ENCODE data around the gene CTNNA3. TPM values are rescaled to one million over a fixed set of nuclear protein-coding genes. Genes with fewer than 3 reads are reported as not detected.

CTNNA3 gene
- total RNA-seq, 1 experiment from 2014 or later, result 0.06 TPM

DNA sequence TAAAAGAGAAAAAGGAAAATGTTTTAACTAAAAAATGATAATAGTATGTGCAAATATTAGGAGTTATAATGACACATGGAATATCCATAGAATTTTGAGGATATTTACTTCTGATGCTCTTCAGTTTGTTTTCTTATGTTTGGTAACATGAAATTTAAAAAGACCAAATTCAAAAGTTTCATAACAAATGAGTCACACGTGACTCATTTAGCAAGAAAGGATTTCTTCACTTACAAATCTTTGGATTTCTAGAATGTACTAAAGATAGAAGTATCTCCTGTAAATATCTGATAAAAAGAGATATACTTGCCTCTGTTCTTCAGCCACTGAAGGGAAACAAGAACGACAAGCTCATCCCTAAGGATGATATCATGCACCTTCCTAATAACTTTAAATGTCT, 1544.6 kb downstream of the CTNNA3 start:
- peak; percentile 1 for DNase-seq (ENCODE audit: low read depth)

DNA sequence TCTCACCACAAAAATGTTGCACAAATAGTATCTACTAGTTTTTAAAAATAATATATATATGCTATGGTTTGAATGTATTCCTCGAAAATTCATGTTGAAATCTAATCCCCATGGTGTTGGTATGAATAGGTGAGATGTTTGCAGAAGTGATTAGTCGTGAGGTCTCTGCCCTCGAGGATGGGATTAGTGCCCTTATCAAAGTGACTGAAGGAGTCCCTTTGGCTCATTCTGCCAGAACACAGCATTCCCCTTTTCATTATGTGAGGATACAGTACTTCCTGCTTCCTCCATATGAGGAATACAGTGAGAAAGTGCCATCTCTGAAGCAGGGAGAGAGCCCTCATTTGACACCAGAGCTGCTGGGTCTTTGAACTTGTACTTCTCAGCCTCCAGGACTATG, 1547.7 kb downstream of the CTNNA3 start:
- DNase-seq (ENCODE audit: low read depth), result no peak

DNA sequence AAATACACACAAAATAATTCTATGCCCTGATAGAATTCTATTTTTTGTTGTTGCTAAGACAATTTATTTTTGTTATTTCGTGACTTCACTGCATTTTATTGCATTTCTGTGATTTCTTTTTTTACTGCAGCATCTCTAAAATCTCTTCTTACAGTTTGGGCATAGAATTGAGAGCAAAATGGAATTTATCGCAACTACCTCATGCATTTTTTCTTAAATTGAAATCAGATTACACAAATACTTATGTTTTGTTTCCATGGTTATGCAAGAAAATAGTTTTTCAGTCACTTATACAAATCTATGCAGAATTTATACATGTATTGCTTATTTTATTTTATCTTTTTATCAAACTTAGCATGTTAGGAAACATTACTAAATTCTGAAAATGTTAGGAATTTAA, 1552.0 kb downstream of the CTNNA3 start:
- no peak for DNase-seq (ENCODE audit: low read depth)

DNA sequence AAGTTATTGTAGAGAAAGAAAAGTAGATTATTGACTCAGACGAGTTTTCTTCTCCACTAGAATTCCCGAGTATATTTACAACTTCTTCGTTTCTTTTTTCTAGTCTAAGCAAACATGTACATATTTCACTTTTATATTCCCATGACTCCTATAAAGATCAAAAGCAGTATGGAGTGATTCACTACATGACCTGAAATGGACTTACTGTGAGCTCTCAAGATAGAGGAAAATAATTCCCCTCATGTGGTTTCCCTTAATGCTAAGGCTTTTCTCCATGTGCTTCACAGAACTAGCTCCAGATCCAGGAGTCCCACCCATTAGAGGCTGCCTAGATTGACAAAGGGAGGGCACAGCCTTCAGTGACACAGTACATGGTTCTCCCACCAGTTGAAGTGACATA, 1593.2 kb downstream of the CTNNA3 start:
- DNase-seq (ENCODE audit: low read depth), result no peak

DNA sequence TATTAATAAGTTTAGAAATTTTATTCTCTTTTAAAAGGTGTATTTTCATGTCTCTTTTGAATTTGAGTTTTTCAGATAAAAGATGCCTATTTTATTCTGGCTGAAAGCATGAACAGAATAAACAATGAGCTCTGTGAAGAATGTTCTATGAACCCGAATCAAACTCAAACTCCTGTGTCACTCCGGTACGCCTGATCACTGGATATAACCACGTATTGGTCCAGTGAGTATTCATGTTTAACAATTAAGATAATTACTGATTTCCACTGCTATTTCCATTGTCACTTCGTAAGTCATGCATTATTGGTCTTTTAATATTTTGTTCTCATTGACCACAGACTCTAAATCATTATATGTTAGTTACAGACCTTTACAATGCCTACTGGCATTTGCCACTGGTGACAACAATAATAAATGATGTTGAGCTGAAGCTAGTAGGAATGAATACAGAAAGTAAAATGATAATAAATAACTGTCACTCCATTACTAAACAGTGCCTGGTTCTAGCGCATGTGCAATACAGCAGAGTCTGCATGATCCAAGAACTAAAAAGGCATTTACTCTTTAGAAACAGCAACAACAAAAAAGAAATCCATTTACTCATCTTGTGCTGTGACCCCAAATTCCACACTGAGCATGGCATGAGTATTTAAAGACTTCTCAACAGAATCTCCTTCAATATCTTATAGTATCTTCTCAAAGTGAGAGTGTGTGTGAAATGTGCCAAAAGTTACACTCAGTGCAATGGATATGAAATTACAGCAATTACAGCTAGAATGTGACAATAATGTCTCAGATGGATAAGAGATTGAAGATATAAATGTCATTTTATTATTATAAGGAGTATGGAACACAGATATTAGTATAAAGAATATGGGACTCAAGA, 1597.2 kb downstream of the CTNNA3 start:
- no peak for DNase-seq (ENCODE audit: low read depth)

DNA sequence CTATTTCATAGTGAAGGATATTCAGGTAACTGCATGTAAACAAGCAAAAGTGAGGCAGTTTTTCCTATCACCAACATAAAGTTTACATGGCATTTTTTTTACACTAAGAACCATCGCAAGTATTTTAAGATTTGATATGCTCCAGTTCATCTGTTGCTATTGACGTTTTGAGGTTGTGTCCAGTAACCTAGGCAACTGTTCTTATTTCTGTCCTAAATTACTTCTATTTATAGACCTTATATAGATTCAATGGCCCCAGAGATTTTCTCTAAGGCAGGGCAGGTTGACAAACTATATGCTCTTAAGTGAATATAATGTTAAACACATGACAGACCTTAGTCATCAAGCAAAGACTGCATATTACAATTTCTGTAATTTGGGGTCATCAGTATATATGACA, 1600.4 kb downstream of the CTNNA3 start:
- no peak for DNase-seq (ENCODE audit: low read depth)

DNA sequence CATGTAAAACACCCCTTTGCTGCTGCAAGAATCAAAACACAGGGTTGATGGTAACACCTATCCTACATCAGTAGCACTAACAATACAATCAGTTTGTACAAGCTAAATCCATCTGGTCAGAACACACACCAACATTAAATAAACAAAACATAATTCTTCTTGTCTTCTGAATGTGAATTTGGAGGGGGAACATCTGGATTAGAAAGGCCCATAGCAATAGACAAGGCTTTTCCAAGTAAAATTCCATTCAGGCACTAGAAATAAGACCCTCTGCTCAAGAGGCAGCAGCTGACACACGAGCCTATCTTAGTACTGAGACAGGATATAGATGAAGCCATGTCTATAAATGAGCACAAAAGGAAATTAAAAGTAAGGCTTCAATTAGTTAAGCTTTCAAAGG, 1610.1 kb downstream of the CTNNA3 start:
- DNase-seq (ENCODE audit: low read depth), result no peak

DNA sequence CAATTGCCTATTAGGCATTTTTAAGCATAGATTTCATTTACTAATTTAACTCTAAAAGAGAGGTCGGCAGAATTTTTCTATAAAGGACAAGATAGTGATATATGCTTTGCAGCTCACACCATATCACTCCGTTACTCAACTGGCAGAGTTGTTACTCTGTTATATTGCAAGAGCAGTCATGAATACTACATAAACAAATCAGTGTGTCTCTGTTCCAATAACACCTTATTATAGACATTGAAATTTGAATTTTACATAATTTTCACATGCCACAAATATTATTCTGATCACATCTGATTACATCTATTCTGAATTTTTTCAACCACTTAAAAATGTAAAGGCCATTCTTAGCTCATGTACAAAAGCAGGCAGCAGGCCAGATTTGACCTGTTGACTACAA, 1624.1 kb downstream of the CTNNA3 start:
- DNase-seq (ENCODE audit: low read depth), result no peak

DNA sequence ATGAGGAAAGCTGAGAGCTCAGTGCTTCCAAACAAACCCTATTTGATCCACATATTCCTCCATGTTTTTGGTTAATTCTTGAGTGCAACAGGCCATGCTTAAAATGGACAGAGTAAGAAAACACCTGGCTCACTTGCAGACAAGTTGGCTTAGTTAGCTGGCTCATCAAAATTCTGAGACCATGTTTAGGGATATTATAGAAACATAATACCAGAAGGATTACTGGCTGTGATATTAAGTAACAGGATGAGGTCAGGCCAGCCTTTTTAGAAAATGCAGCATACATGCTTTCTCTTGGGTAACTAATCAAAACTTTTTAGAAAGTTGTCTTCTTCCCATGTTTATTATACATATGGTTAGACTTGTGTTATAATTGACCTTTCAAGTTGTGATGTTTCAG, 1637.4 kb downstream of the CTNNA3 start:
- no peak for DNase-seq (ENCODE audit: low read depth)

DNA sequence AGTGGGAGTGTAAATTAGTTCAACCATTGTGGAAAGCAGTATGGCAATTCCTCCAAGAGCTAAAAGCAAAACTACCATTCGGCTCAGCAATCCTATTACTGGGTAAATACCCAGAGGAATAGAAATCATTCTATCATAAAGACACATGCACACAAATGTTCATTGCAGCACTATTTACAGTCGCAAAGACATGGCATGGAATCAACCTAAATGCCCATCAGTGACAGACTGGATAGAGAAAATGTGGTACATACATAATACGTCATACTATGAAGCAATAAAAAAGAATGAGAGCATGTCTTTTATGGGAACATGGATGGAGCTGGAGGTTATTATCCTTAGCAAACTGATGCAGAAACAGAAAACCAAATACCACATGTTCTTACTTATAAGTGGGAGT, 1646.7 kb downstream of the CTNNA3 start:
- DNase-seq (ENCODE audit: low read depth), result no peak

DNA sequence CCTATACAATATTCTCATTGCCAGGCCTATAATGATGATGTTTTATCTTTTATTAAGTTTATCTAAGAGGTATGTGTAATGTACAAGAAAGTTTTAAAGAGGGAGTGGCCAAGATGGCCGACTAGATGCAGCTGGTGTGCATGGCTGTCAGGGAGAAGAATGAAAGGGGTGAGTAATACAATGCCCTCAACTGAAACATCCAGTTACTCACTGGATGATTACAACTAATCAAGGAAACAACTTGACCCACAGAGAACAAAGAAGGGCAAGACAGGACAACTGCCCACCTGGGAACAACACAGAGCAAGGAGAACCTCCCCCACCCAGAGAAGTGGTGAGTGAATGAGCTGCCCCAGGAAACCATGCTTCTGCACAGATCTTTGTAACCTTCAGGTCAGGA, 1650.1 kb downstream of the CTNNA3 start:
- no peak for DNase-seq (ENCODE audit: low read depth)

DNA sequence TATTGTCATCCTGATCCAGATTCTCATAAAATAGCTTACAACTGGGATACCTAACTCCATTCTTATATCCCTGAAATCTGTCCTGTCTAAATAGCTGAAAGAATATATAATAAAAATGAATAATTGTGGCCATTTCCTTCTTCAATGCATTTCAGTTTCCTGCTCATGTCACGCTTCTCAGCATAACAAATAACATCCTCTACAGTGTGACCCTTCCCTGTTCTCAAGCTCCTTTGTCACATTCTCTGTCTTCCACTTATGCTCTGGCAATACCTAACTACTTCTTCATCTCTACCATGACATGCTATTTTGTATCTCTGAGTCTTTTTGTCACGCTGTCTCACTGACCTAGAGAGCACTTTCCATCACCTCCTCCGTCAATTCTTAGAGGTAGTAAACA, 1654.2 kb downstream of the CTNNA3 start:
- DNase-seq (ENCODE audit: low read depth), result no peak

DNA sequence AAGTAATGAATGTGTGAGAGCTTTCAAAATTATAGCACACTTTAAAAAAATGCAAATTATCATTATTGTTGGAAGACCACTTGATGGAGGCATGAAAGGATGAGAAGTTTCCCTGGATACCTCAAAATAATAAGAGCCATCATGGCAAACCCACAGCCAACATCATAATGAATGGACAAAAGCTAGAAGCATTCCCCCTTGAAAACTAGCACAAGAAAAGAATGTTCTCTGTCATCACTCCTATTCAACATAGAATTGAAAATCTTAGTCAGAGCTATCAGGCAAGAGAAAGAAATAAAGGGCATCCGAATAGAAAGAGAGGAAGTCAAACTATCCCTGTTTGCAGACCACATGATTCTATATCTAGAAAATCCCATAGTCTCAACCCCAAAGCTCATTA, 1657.4 kb downstream of the CTNNA3 start:
- no peak for DNase-seq (ENCODE audit: low read depth)

DNA sequence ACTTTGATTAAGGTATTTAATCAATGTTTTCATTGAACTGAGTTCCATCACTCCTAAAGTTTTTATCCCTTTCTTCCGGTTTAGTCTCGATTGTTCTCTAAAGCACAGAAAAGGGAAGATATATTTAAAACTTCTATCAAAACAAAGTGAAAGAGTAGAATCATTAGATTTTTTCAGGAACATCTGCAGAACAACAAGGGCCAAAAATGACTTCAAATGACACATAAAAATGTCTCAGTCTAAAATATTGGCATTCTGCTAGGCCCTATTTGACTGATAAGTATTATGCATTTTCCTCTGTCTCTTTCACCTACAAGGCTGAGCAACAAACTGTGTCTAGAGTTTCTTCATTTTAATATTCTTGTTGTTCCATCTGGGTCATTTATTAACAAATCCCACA, 1669.7 kb downstream of the CTNNA3 start:
- DNase-seq (ENCODE audit: low read depth), result no peak

DNA sequence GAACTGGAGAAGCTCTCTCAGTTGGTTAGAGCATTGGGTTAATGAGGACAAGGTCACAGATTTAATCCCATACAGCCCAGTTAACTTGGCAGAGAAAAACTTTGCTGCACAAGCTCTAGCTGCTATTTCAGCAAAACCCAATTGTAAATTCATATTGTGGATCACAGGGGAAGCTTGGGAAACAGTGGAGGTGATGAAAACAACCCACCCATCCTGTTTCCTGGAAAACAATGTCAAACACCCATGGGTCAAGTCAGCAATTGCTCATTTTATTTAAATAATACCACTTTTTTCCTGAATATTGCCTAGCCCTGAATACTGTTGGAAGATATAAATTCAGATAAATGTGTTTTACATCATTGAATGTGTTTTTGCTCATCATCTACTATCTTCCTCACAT, 1670.8 kb downstream of the CTNNA3 start:
- no peak for DNase-seq (ENCODE audit: low read depth)

DNA sequence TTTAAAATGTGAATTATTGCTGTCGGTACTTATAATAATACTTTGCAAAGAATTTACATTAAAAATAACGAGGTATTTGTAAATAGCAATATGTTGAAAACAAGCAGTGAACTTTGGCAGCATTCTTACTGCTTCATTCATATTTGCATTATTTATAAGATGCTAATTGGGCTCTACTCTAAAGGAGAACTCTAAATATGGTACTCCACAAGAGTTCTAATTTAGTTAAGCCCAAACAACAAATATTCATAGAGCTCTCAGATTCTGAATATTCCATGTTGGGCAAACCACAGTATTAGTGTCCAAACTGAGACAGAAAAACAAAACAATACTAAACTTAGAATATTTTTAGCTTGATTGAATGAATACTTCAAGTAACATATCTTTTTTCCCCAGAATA, 1674.6 kb downstream of the CTNNA3 start:
- DNase-seq (ENCODE audit: low read depth), result no peak

DNA sequence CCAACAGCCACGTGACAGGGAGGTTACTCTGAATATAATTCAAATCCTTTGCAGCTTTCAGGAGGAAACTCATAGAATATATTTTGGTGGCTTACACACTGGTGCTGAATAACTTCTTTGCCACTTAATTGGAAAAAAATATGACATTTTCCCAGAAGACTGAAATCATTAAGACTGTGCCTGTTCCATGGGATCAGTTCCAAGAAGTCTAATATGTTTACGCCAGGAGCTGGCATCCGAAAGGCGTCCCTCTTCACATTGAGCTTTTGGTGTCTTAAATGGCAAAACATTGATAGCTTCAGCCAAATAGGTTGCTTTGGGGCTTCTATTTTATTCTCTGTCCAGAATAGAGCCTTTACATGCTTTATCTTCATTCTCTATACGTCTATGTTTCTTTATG, 1687.8 kb downstream of the CTNNA3 start:
- DNase-seq (ENCODE audit: low read depth), result no peak

DNA sequence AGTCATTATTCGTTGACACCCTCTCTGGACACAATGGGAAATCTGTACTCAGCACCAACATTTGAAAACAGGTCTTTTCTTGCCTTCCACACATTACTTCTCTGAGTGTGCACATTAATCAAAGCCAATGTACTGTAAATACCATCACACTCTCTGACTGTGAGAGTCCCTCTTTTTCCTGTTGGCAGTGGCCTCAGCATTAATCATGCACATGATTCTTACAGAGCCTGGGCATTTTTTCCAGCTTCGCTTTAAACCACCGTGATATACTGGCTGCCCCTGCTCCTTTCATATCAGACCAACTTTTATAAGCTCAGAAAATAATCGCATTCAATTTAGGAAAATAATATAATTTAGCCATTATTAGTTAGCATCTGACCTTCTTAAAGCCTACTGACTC, 1689.6 kb downstream of the CTNNA3 start:
- DNase-seq (ENCODE audit: low read depth), result no peak

DNA sequence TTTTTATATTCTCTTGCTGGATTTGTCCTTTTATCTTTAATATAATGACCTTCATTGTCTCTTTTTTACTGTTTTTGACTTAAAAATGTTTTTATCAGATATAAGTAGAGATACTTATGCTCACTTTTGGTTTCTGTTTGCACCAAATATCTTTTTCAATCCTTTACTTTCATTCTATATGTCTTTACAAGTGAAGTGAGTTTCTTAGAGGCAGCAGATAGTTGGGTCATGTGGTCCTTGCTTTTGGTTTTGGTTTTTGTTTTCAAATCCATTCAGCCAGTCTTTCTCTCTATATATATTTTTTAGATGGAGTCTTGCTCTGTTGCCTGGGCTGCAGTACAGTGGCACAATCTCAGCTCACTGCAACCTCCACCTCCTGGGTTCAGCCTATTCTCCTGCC, 1702.5 kb downstream of the CTNNA3 start:
- DNase-seq (ENCODE audit: low read depth), result no peak

DNA sequence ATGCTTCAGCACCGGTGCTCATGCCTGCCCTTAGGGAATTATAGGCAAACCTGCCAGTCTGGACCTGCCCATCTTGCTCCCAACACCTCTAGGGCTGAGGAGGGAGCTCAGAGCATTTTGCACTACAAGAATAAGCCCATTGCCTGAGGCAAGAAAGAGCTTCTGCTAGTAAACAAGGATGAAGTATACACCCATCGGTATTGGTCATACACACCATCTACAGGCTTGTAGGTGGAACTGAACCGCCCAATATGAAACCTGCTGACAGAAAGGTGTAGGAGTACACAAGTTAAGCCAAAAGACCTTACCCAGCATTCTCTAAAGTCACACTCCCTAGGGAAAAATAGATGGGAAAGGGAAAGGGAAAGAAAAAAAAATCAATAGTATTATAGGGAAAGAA, 1727.1 kb downstream of the CTNNA3 start:
- no peak for DNase-seq (ENCODE audit: low read depth)

DNA sequence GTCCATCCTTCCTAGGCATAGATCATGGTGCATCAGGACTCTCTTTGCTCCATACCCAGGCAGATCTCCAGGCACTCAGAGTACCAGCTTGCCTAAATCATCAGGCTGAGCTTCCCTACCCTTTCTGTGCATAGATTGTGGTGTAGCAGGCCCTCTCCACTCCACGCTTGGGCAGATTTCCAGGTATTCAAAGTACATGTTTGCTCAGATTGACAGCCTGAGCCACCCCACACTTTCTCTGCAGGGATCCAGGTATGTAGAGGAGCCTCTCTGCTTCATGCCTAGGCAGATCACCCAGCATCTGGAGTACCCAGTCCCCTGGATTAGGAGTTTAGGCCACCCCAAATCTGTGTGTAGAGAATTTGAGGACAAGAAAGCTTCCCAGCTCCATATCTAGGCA, 1727.6 kb downstream of the CTNNA3 start:
- DNase-seq (ENCODE audit: low read depth), result no peak

DNA sequence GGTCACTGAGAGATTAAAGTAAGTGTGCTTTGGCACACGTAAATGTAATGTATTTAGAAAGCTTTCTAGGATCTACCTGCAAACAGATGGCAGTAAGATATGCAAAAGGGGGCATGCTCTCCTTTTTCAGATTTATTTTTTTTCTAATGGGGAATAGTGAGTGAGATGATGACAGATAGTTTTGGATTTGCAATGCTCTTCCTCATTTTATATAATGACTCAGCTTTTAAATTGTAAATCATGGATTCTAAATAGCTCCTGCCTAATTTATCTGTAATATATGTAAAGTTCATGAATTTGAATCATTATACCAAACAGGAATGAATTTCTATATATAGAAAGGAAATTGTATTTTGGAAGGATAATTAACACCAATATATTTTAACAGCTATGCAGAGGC, 1731.8 kb downstream of the CTNNA3 start:
- no peak for DNase-seq (ENCODE audit: low read depth)

DNA sequence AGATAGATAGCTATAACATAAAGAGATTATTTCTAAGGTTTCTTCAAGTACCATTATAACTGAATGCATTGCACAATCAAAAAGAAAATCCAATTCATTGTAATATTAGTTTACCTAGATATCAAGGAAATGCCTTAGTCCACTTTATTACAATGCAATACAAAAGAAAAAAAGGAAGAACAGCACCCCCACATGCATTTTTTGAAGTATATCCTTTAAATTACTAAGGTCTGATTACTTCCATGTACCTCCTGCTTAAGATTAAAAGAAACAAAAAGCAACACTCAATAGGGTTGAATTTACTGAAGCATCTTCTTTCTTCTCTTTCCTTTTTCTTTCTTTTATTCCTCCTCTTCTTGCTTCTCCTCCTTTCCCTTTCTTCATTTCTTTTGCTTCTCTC, 1743.9 kb downstream of the CTNNA3 start:
- DNase-seq (ENCODE audit: low read depth), result no peak

DNA sequence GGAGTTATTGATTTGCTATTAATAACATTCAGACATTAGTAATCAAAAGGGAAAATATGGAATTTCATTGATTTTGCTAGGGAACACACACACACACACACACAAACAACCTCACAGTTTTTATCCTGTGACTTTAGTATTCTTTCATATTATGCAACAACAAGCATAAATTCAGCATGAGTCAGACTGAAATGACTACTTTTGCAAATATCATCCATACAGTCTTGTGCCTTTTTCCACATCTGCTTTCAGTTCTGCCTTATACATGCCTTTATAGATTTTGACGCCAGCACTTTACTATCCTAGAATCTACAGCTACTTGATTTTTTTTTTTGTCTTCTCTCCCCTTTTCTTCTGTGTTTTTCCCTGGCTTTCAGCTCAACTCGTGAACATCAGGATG, 1745.9 kb downstream of the CTNNA3 start:
- DNase-seq (ENCODE audit: low read depth), result no peak
